Heart right ventricle (tissue), 16 donors: ENCODE data around the gene CBFB. TPM values are rescaled to one million over a fixed set of nuclear protein-coding genes. Genes with fewer than 3 reads are reported as not detected.

Experiments
- ATAC-seq, 8 donors: fragments of 200-7000 bp; cut with Tn5 transposase; one replicate each; pipeline ENCODE4 v1.9.1; 2020; ENCODE audit warnings: mild to moderate bottlenecking in 8 of 8, moderate library complexity in 8 of 8, moderate number of reproducible peaks in 1 of 8
- DNase-seq, 2 donors: peaks; one replicate each; pipeline ENCODE4 v3.0.0-alpha.2; 2020
- H3K27ac ChIP-seq, 10 donors: fragments of 200-600 bp; sonication (generic) in 2 of 10; one replicate each; pipeline versions ENCODE4 v1.5.0 to v1.8.0; 2020 to 2022; ENCODE audit warnings: mild to moderate bottlenecking in 3 of 10
- H3K27me3 ChIP-seq, 7 donors: fragments of 200-600 bp; one replicate each; pipeline ENCODE4 v1.8.0; 2021 to 2022; ENCODE audit warnings: mild to moderate bottlenecking in 2 of 7
- H3K36me3 ChIP-seq, 9 donors: fragments of 200-600 bp; sonication (generic) in 1 of 9; one replicate each; pipeline versions ENCODE4 v1.5.0 to v1.8.0; 2020 to 2022; ENCODE audit warnings: mild to moderate bottlenecking in 2 of 9
- H3K4me1 ChIP-seq, 9 donors: fragments of 200-600 bp; sonication (generic) in 1 of 9; one replicate each; pipeline versions ENCODE4 v1.5.0 to v1.8.0; 2020 to 2022; ENCODE audit warnings: mild to moderate bottlenecking in 4 of 9
- H3K4me3 ChIP-seq, 10 donors: fragments of 200-600 bp; sonication (generic) in 2 of 10; one replicate each; pipeline versions ENCODE4 v1.5.0 to v1.8.0; 2020 to 2022; ENCODE audit warnings: mild to moderate bottlenecking in 7 of 10, moderate library complexity in 2 of 10
- H3K9me3 ChIP-seq, 11 donors: fragments of 200-600 bp in 10 of 11; sonication (generic) in 2 of 11; one replicate each; pipeline versions ENCODE4 v1.5.0 to v1.8.0; 2013 to 2022; ENCODE audit warnings: mild to moderate bottlenecking in 2 of 11, control low read depth in 1 of 11, moderate library complexity in 1 of 11
- WGBS, 2 donors: extraction: QIAGEN DNeasy Blood & Tissue Kit; methylation state at CpG; one replicate each; pipeline ENCODE4 v1.1.7; 2013; ENCODE audit warnings: inconsistent platforms in 1 of 2; 5-methylcytosine and 5-hydroxymethylcytosine counted together
- intact Hi-C, 10 donors: fragments of 100-400 bp; cut with DNase I; formaldehyde crosslinking; loops; one replicate each; pipeline versions ENCODE4 v1.11.1 to v1.14.2; 2022
- long read RNA-seq, 3 donors: library from polyadenylated mRNA; unstranded; transcript quantifications; one replicate each; pipeline ENCODE4 v2.0.0, GENCODE V29; 2020 to 2021
- polyA plus RNA-seq, 2 donors: library from polyadenylated mRNA; stranded (reverse); fragments of 200-250 nt; gene quantifications; one replicate each; pipeline ENCODE4 v1.2.3, GENCODE V29; 2013
- total RNA-seq, 10 donors: library from RNA; stranded (reverse); fragmentation: NEBNext Ultra II Directional in 3 of 10; extraction: Animal tissue kit (Norgen Biotek cat#: 25700) in 3 of 10; gene quantifications; one replicate each; pipeline versions ENCODE4 v1.2.1 to v1.2.4, GENCODE V29; 2021 to 2023
- TF ChIP-seq, protein P1 (sequence below), 9 donors: fragments of 200-600 bp; sonication (generic) in 2 of 9; IDR thresholded peaks; one replicate each; pipeline versions ENCODE4 v1.5.0 to v1.8.0; 2021 to 2022; ENCODE audit warnings: antibody characterized with exemption in 9 of 9, mild to moderate bottlenecking in 5 of 9, moderate library complexity in 1 of 9
- donor health status: Arrhythmogenic right ventricular cardiomyopathy.
- donor health status: ischemic (EF 13 %, LVEDD 7.1; RV severe dilation, severe dysfunction).
- donor health status: healthy with polysubstance abuse.
- donor health status: DM: no; HTN: yes; CAD: no.
- donor health status: DM: no; HTN: no; CAD: no.
- donor health status: ischemic (EF 25% LVEDD 6.9; RV normal size, moderate dysfunction).
- donor health status: ischemic (EF 25% LVEDD 5.7; RV mildly dilated, moderate dysfunction).
- donor health status: healthy.
- donor health status: DM: yes; HTN: yes; CAD: no.
- donor health status: Ischemic cardiomyopathy.
- donor health status: ischemic (EF 35%, LVEDD 5.7; RV mildly dilated, moderate dysfunction).
- donor health status: nonischemic (EF 11% LVEDD 7.7; RV severe dilation, severe dysfunction).
- donor health status: DM: yes; HTN: yes; CAD: no.
- donor health status: PGD.
- donor health status: ischemic (EF 29% LVEDD 5.4; RV normal size, mild dysfunction).
- donor health status: nonischemic (EF 23%, LVEDD 6.1; RV moderate dilation, normal function).

Gene CBFB
- 10 to 100 TPM; 22.2 to 36.4 (median 29.8) TPM for total RNA-seq
- 10 to 100 TPM; 17.6 to 22.9 TPM for polyA plus RNA-seq
- long read RNA-seq, donor 1, transcript CBFB-202 (6 exons, 2,971 nt): minor isoform, 15 of 54 reads
- long read RNA-seq, donor 1, transcript CBFB-201 (6 exons, 3,136 nt): major isoform, 27 of 54 reads
- long read RNA-seq, donor 1, partial matches to known transcripts: 2 of 54 reads
- long read RNA-seq, donor 1, other reads (novel, unspliced or antisense): 10 of 54 reads
- long read RNA-seq, donor 2, transcript CBFB-201 (6 exons, 3,136 nt): major isoform, 22 of 46 reads
- long read RNA-seq, donor 2, transcript CBFB-202 (6 exons, 2,971 nt): minor isoform, 13 of 46 reads
- long read RNA-seq, donor 2, partial matches to known transcripts: 0 of 46 reads
- long read RNA-seq, donor 2, other reads (novel, unspliced or antisense): 11 of 46 reads
- long read RNA-seq, donor 3, transcript CBFB-202 (6 exons, 2,971 nt): minor isoform, 27 of 75 reads
- long read RNA-seq, donor 3, transcript CBFB-201 (6 exons, 3,136 nt): major isoform, 29 of 75 reads
- long read RNA-seq, donor 3, partial matches to known transcripts: 2 of 75 reads
- long read RNA-seq, donor 3, other reads (novel, unspliced or antisense): 17 of 75 reads

DNA sequence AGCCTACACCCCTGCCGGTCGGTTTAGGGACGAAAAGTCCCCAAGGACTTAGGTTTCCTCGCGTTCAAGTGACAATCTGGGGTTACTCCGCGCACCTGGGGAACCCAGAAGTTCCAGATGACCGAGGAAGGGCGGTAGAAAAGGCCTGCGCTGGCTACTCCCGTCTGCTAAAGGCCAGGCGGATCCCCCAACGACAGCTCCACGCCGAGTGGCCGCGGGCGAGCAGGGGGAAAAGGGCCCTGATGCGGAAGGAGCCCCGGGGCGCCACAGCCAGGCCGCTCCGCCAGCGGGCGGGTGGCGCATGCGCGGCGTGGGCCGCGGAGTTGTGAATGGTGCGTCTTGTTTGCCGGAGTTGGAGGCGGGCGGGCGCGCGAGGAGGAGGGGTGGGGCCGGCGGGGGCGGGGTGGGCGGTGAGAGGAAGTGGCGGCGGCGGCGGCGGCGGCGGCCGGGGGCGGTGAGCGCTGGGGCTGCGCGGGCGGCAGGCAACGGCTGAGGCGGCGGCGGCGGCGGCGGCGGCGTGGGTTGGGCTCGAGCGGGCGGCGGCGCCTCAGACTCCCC lies at the start of gene CBFB:
Gene CBFB, plus strand, starts transcription at position 454 of the 558 bp plus-strand sequence. CDS start 259 bp downstream, outside the sequence.
- intact Hi-C loops: loop anchor here in 2 of 10 donors (2.0 kb wide), 2 partner anchors 14 to 80 kb away; partner anchors contain the start of gene PHAF1 (in 1 of the 2)

GRCh38 chr16:66983033-66983432 lies 45.9 kb upstream of the CBFB start:
- Histone ChIP-seq H3K36me3 (no peaks in the 10 kb centered on the region), H3K27me3 (no peaks in the 10 kb centered on the region), H3K27ac (no peak overlapping the region), H3K4me1 (peaks cover 0 to 7% (median 0%) of the 10 kb centered on the region in 9 donors), H3K9me3 (no peaks in the 10 kb centered on the region), H3K4me3 (no peak overlapping the region)
- intact Hi-C loops: no loop called here
- DNase-seq (no peak), ATAC-seq (no peak)
- WGBS, 2 donors: 92 to 95% methylated on average over 9 of the region's 9 CpGs
- TF ChIP-seq, protein P1, sequence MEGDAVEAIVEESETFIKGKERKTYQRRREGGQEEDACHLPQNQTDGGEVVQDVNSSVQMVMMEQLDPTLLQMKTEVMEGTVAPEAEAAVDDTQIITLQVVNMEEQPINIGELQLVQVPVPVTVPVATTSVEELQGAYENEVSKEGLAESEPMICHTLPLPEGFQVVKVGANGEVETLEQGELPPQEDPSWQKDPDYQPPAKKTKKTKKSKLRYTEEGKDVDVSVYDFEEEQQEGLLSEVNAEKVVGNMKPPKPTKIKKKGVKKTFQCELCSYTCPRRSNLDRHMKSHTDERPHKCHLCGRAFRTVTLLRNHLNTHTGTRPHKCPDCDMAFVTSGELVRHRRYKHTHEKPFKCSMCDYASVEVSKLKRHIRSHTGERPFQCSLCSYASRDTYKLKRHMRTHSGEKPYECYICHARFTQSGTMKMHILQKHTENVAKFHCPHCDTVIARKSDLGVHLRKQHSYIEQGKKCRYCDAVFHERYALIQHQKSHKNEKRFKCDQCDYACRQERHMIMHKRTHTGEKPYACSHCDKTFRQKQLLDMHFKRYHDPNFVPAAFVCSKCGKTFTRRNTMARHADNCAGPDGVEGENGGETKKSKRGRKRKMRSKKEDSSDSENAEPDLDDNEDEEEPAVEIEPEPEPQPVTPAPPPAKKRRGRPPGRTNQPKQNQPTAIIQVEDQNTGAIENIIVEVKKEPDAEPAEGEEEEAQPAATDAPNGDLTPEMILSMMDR (IDR thresholded peaks at IDR 0.05): no peak

More for the DNA sequence above, at the start of gene CBFB:
- 1% methylated on average over 47 to 67 of the region's 69 CpGs for WGBS, 2 donors
- Histone ChIP-seq H3K4me1 (peaks cover 3 to 39% (median 26%) of the 10 kb centered on the region in 9 donors), H3K4me3 (peak within 1 kb of the TSS; percentile 85 to 99 (median 96)), H3K27ac (peak within 1 kb of the TSS; percentile 93 to 100 (median 99)), H3K27me3 (no peaks in the 10 kb centered on the region), H3K36me3 (peaks cover 0 to 29% (median 0%) of the 10 kb centered on the region in 9 donors), H3K9me3 (no peaks in the 10 kb centered on the region)
- DNase-seq: peak; percentile 91 to 94
- ATAC-seq: peak; percentile 90 to 95 (median 94)
- TF ChIP-seq, protein P1 (IDR thresholded peaks at IDR 0.05): no peak

- DNase-seq: no peak
- intact Hi-C loops: no loop called here
- H3K27me3 ChIP-seq: no peaks in the 10 kb centered on the region
- 91 to 94% methylated on average over 4 of the region's 4 CpGs for WGBS, 2 donors
- TF ChIP-seq, protein P1 (IDR thresholded peaks at IDR 0.05): no peak
- peak overlapping the region in 1 of 10 donors; percentile 34 for H3K27ac ChIP-seq
- no peak for ATAC-seq
- H3K4me3 ChIP-seq: no peak overlapping the region
- no peaks in the 10 kb centered on the region for H3K9me3 ChIP-seq
- no peaks in the 10 kb centered on the region for H3K4me1 ChIP-seq
- no peaks in the 10 kb centered on the region for H3K36me3 ChIP-seq
These were observed 44.0 kb upstream of the CBFB start for GRCh38 chr16:66984892-66985311.

GRCh38 chr16:66986559-66986958 lies 42.4 kb upstream of the CBFB start:
- 93 to 96% methylated on average over 6 of the region's 6 CpGs for WGBS, 2 donors
- H3K9me3 ChIP-seq: no peaks in the 10 kb centered on the region
- H3K4me3 ChIP-seq: no peak overlapping the region
- no peak for ATAC-seq
- intact Hi-C loops: no loop called here
- no peak overlapping the region for H3K27ac ChIP-seq
- TF ChIP-seq, protein P1 (IDR thresholded peaks at IDR 0.05): no peak
- H3K27me3 ChIP-seq: no peaks in the 10 kb centered on the region
- no peaks in the 10 kb centered on the region for H3K36me3 ChIP-seq
- H3K4me1 ChIP-seq: no peaks in the 10 kb centered on the region
- no peak for DNase-seq
